Stomach (tissue), 9 donors: ENCODE measurements around the gene NPC2. TPM values are rescaled to one million over a fixed set of nuclear protein-coding genes. Genes with fewer than 3 reads are reported as not detected.

Experiments used
- DNase-seq, 2 donors: peaks; one replicate each; pipeline versions ENCODE4 v3.0.0 to v3.0.0-alpha.2; 2013 to 2019
- H3K27ac ChIP-seq, 5 donors: fragments of 200-600 bp in 4 of 5; sonication (generic) in 4 of 5; one replicate each; pipeline ENCODE4 v1.5.1; 2013 to 2019; ENCODE audit warnings: mild to moderate bottlenecking in 1 of 5, moderate library complexity in 1 of 5
- H3K27me3 ChIP-seq, 3 donors: fragments of 200-600 bp; sonication (generic); one replicate each; pipeline ENCODE4 v1.5.1; 2017 to 2019; ENCODE audit warnings: mixed run types in 1 of 3
- H3K36me3 ChIP-seq, 4 donors: fragments of 200-600 bp; sonication (generic); 1 replicate in 3 of 4; 2 replicates in 1 of 4; pipeline ENCODE4 v1.5.1; 2016 to 2019
- H3K4me1 ChIP-seq, 4 donors: fragments of 200-600 bp; sonication (generic); one replicate each; pipeline ENCODE4 v1.5.1; 2016 to 2019
- H3K4me3 ChIP-seq, 4 donors: fragments of 200-600 bp; sonication (generic) in 3 of 4; one replicate each; pipeline ENCODE4 v1.5.1; 2016 to 2019; ENCODE audit warnings: mild to moderate bottlenecking in 1 of 4
- H3K9me3 ChIP-seq, 4 donors: fragments of 200-600 bp; sonication (generic); one replicate each; pipeline ENCODE4 v1.5.1; 2016 to 2019
- EP300 ChIP-seq: sonication (generic); formaldehyde crosslinking; IDR thresholded peaks from one replicate; pipeline ENCODE4 v1.6.1; 2017; ENCODE audit warnings: antibody characterized with exemption
- POLR2A ChIP-seq, 4 donors: fragments of 450-650 bp; IDR thresholded peaks; one replicate each; pipeline ENCODE4 v1.6.1; 2016; ENCODE audit warnings: antibody characterized with exemption in 4 of 4, control low read depth in 2 of 4, mild to moderate bottlenecking in 1 of 4, moderate library complexity in 1 of 4
- POLR2AphosphoS5 ChIP-seq, 3 donors: sonication (generic); formaldehyde crosslinking; IDR thresholded peaks; one replicate each; pipeline ENCODE4 v1.6.1; 2016; ENCODE audit warnings: antibody characterized with exemption in 3 of 3
- WGBS, 5 donors: extraction: QIAGEN DNeasy Blood & Tissue Kit in 3 of 5; methylation state at CpG; one replicate each; pipeline versions ENCODE4 v1.1.5 to v1.1.7; 2013 to 2018; 5-methylcytosine and 5-hydroxymethylcytosine counted together
- intact Hi-C: fragments of 100-400 bp; cut with DNase I; formaldehyde crosslinking; loops from one replicate; pipeline ENCODE4 v1.15.1; 2023; ENCODE audit warnings: low total_unique reads
- polyA plus RNA-seq, 3 donors: library from polyadenylated mRNA; stranded (reverse); fragments of 200-250 nt; gene quantifications; one replicate each; pipeline ENCODE4 v1.2.3, GENCODE V29; 2013
- total RNA-seq, 5 donors: library from RNA; depleted of rRNA; stranded (reverse); fragments of >200 nt; gene quantifications; one replicate each; pipeline versions ENCODE4 v1.1.0 to v1.2.3, GENCODE V29; 2014 to 2016
- TF ChIP-seq, protein P1 (sequence below), 7 experiments: fragments of 450-650 bp in 4 of 7; fragments of 200-600 bp in 3 of 7; sonication (generic) in 3 of 7; IDR thresholded peaks; one replicate each; pipeline ENCODE4 v1.5.1; 2016 to 2019; ENCODE audit warnings: antibody characterized with exemption in 7 of 7, control low read depth in 2 of 7, mild to moderate bottlenecking in 1 of 7
- donor health status: healthy with polysubstance abuse.
- donor health status: Bipolar disorder and iron deficiency.
- donor health status: healthy.

NPC2 gene
- total and polyA plus RNA-seq, 8 donors = 62.6 to 186 (median 129) TPM

DNA sequence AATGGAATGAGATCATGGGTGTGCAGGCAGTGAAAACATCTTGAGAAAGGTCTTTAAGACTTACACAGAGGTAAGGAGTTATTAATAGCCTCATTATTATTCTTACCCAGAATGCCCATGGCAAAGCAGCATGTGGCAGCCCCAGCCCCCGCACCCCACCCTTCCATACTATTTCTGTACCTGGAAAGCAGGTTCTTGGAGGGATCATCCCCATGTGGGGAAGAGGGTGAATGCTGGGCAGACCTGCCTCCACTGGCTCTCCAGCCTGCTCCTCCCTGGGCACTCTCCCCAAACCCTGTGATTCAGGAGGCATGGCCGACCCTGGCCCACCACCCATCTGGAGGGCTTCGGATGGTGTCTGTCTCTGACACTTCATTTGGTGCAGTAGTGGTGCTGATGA lies 28.3 kb downstream of the NPC2 start:
- H3K36me3 ChIP-seq = peaks cover 0 to 4% (median 0%) of the 10 kb centered on the region in 4 donors
- TF ChIP-seq EP300 (no peak), POLR2AphosphoS5 (IDR thresholded peaks at IDR 0.05) (no peak), POLR2A (IDR thresholded peaks at IDR 0.05) (no peak)
- TF ChIP-seq, protein P1, sequence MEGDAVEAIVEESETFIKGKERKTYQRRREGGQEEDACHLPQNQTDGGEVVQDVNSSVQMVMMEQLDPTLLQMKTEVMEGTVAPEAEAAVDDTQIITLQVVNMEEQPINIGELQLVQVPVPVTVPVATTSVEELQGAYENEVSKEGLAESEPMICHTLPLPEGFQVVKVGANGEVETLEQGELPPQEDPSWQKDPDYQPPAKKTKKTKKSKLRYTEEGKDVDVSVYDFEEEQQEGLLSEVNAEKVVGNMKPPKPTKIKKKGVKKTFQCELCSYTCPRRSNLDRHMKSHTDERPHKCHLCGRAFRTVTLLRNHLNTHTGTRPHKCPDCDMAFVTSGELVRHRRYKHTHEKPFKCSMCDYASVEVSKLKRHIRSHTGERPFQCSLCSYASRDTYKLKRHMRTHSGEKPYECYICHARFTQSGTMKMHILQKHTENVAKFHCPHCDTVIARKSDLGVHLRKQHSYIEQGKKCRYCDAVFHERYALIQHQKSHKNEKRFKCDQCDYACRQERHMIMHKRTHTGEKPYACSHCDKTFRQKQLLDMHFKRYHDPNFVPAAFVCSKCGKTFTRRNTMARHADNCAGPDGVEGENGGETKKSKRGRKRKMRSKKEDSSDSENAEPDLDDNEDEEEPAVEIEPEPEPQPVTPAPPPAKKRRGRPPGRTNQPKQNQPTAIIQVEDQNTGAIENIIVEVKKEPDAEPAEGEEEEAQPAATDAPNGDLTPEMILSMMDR (IDR thresholded peaks at IDR 0.05) = no peak
- no peak overlapping the region for H3K27ac ChIP-seq
- intact Hi-C loops = no loop called here
- DNase-seq = no peak
- peaks cover 0 to 4% (median 0%) of the 10 kb centered on the region in 4 donors for H3K4me1 ChIP-seq
- no peak overlapping the region for H3K4me3 ChIP-seq
- WGBS, 5 donors = 83 to 98% (median 94%) methylated on average over 2 to 3 of the region's 3 CpGs
- H3K9me3 ChIP-seq = no peaks in the 10 kb centered on the region
- no peaks in the 10 kb centered on the region for H3K27me3 ChIP-seq

DNA sequence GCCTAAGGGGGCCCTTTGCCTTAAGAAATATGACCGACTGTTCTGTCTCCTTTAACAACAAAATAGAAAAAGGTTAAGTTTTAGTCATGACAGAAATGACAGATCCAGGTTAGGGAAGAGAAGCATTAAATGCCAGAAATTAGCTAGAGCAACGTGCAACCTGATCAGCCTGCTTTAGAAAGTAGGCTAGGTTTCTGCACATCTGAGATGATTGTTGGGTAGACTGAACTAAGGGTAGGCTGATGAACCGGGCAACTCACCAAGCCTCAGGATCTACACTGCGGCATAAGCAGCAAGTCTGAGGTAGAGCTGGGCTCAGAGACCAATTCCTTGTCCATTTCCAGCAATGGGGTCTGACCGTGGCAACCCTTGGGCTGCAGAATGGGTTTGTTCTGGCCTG lies 29.4 kb downstream of the NPC2 start:
- TF ChIP-seq EP300 (no peak), POLR2AphosphoS5 (IDR thresholded peaks at IDR 0.05) (no peak), POLR2A (IDR thresholded peaks at IDR 0.05) (no peak)
- TF ChIP-seq, protein P1 (IDR thresholded peaks at IDR 0.05) = no peak

DNA sequence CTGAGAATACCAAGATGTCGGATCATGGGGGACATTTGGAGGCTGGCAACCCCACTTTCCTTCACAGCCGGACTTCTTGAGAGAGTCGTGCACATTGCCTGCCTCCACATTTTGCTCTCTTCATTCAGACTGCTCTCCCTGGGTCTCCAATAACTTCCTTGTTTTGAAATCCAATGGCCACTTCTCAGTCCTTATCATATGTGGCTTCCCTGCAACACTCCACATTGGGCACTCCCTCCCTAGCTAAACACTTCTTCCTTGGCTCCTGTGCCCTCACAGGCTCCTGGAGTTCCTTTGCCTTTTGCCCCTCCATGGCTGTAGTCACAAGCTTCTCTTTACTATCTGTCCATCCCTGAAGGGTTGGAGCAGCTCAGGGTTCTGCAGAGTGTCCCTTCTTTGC lies 30.1 kb downstream of the NPC2 start:
- no peaks in the 10 kb centered on the region for H3K9me3 ChIP-seq
- H3K27me3 ChIP-seq = peaks cover 0 to 4% (median 0%) of the 10 kb centered on the region in 3 donors
- intact Hi-C loops = no loop called here
- no peaks in the 10 kb centered on the region for H3K4me1 ChIP-seq
- H3K4me3 ChIP-seq = no peak overlapping the region
- TF ChIP-seq, protein P1 (IDR thresholded peaks at IDR 0.05) = no peak
- TF ChIP-seq EP300 (no peak), POLR2A (IDR thresholded peaks at IDR 0.05) (no peak), POLR2AphosphoS5 (IDR thresholded peaks at IDR 0.05) (no peak)
- no peaks in the 10 kb centered on the region for H3K36me3 ChIP-seq
- DNase-seq = no peak
- WGBS, 5 donors = 89 to 91% (median 90%) methylated on average over 3 of the region's 3 CpGs
- H3K27ac ChIP-seq = no peak overlapping the region

More for the DNA sequence above, 29.4 kb downstream of the NPC2 start:
- peaks cover 0 to under 1% (median 0%) of the 10 kb centered on the region in 4 donors for H3K36me3 ChIP-seq
- H3K9me3 ChIP-seq = no peaks in the 10 kb centered on the region
- no peak overlapping the region for H3K27ac ChIP-seq
- H3K4me3 ChIP-seq = no peak overlapping the region
- peaks cover 0 to 3% (median 0%) of the 10 kb centered on the region in 3 donors for H3K27me3 ChIP-seq
- 80 to 88% (median 83%) methylated on average over 5 of the region's 5 CpGs for WGBS, 5 donors
- DNase-seq = no peak
- intact Hi-C loops = no loop called here
- no peaks in the 10 kb centered on the region for H3K4me1 ChIP-seq

DNA sequence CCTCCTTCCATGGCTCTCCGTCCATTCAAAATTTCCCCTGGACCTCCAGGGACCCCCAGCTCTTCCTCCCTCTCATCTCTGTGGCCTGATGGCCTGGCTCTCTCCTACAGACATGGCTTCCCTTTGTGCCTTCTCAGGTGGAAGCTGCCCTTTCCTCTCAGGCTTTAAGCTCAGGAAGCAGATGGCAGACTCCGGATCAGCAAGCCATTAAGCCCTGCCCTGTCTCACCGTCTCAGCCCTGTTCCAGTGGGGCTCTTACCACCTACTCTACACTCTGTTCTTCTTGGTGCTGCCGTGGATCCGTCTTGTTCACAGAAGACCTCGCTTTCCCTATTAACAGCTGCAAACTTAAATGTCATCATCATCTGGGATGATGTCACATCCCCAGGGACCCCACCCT lies 33.1 kb downstream of the NPC2 start:
- Histone ChIP-seq H3K4me3 (no peak overlapping the region), H3K27ac (no peak overlapping the region), H3K36me3 (no peaks in the 10 kb centered on the region), H3K4me1 (no peaks in the 10 kb centered on the region), H3K9me3 (no peaks in the 10 kb centered on the region), H3K27me3 (peaks cover 0 to 12% (median 0%) of the 10 kb centered on the region in 3 donors)
- TF ChIP-seq POLR2A (IDR thresholded peaks at IDR 0.05) = no peak
- no peak for TF ChIP-seq EP300
- TF ChIP-seq POLR2AphosphoS5 (IDR thresholded peaks at IDR 0.05) = no peak
- TF ChIP-seq, protein P1 (IDR thresholded peaks at IDR 0.05) = no peak
- DNase-seq = no peak
- intact Hi-C loops = no loop called here
- 74 to 89% (median 87%) methylated on average over 6 of the region's 6 CpGs for WGBS, 5 donors
